ENCODE data around the gene DUX4.
"Not testable (repeated sequence)": the region's sequence is repeated elsewhere in the genome, so short reads cannot be mapped to it uniquely, and the experiment has no call there.

DUX4 gene

DNA sequence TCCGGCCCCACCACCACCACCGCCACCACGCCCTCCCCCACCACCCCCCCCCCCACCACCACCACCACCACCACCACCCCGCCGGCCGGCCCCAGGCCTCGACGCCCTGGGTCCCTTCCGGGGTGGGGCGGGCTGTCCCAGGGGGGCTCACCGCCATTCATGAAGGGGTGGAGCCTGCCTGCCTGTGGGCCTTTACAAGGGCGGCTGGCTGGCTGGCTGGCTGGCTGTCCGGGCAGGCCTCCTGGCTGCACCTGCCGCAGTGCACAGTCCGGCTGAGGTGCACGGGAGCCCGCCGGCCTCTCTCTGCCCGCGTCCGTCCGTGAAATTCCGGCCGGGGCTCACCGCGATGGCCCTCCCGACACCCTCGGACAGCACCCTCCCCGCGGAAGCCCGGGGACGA is at the start of gene DUX4:
Gene DUX4 (plus strand): TSS at position 347 of the 400 bp plus-strand sequence. CDS start 0 bp downstream, at position 347.
- not testable (repeated sequence) for DNase-seq

DNA sequence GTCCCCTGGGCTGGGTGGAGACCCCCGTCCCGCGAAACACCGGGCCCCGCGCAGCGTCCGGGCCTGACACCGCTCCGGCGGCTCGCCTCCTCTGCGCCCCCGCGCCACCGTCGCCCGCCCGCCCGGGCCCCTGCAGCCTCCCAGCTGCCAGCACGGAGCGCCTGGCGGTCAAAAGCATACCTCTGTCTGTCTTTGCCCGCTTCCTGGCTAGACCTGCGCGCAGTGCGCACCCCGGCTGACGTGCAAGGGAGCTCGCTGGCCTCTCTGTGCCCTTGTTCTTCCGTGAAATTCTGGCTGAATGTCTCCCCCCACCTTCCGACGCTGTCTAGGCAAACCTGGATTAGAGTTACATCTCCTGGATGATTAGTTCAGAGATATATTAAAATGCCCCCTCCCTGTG is 1.9 kb downstream of the DUX4 start:
- DNase-seq, result not testable (repeated sequence)

DNA sequence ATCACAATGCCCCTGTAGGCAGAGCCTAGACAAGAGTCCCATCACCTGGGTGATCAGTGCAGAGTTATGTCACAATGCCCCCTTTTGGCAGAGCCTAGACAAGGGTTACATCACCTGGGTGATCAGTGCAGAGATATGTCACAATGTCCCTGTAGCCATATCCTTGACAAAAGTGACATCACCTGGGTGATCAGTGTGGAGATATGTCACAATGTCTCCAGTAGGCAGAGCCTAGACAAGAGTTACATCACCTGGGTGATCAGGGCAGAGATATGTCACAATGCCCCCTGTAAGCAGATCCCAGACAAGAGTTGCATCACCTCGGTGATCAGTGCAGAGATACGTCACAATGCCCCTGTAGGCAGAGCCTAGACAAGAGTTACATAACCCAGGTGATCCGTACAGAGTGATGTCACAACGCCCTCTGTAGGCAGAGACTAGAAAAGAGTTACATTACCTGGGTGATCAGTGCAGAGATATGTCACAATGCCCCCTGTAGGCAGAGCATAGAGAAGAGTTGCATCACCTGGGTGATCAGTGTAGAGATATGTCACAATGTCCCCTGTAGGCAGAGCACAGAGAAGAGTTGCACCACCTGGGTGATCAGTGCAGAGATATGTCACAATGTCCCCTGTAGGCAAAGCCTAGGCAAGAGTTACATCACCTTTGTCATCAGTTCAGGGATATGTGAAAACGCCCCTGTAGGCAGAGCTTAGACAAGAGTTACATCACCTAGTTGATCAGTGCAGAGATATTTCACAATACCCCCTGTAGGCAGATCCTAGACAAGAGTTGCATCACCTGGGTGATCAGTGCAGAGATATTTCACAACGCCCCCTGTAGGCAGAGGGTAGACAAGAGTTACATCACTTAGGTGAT is 4.4 kb downstream of the DUX4 start:
- DNase-seq, result not testable (repeated sequence)

DNA sequence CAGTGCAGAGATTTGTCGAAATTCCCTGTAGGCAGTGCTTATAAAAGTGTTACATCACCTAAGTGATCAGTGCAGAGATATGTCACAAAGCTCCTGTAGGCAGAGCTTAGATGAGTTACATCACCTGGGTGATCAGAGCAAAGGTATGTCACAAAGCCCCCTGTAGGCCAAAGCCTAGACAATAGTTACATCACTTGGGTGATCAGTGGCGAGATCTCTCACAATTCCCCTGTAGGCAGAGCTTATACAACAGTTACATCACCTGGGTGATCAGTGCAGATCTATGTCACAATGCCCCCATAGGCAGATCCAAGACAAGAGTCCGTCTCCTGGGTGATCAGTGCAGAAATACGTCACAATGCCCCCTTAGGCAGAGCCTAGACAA is 5.0 kb downstream of the DUX4 start:
- DNase-seq, result not testable (repeated sequence)

- not testable (repeated sequence) for DNase-seq
Observed at GRCh38 chr4:190179030-190179739, 5.6 kb downstream of the DUX4 start.

GRCh38 chr4:190179740-190180094 is 6.1 kb downstream of the DUX4 start:
- not testable (repeated sequence) for DNase-seq

- DNase-seq, result not testable (repeated sequence)
Observed at GRCh38 chr4:190180947-190181346, 7.4 kb downstream of the DUX4 start.

- DNase-seq, result not testable (repeated sequence)
Observed at GRCh38 chr4:190181481-190182100, 8.0 kb downstream of the DUX4 start.

DNA sequence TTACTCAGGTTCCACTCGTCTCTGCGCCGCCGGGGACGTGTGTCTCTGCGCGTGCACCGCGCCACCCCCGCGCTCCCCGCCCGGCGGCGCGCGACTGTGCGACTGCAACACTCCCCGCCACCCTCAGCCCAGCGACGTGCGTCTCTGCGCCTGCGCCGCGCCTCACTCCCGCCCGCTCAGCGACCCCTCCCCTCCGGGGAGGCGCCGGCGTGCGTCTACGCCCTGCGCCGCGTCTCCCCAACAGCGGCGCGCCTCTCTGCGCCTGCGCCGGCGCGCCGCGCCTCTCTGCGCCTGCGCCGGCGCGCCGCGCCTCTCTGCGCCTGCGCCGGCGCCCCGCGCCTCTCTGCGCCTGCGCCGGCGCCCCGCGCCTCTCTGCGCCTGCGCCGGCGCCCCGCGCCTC is 29.9 kb downstream of the DUX4 start:
- not testable (repeated sequence) for DNase-seq
